ENCODE results near the gene FAM13C. TPM values are rescaled to one million over a fixed set of nuclear protein-coding genes. Genes with fewer than 3 reads are reported as not detected.

The FAM13C gene
- total and polyA plus RNA-seq, 9 of the 15 experiments (the other 6 are each of a cell fraction or from before 2014, with no cell fraction given), result not detected

- Histone ChIP-seq H3K27ac (ENCODE audit: extremely low read depth, low read depth, low read length) (no peak overlapping the region), H3K9me3 (replicated peaks; ENCODE audit: control insufficient read depth, insufficient read depth, low read depth, low read length) (no peaks in the 10 kb centered on the region), H3K79me2 (ENCODE audit: control insufficient read depth, insufficient read depth, low read length) (no peaks in the 10 kb centered on the region), H3K4me2 (ENCODE audit: insufficient read depth, low read length) (no peak overlapping the region), H3K4me3 (no peak overlapping the region), H3K9ac (ENCODE audit: insufficient read depth in 1 of 2, low read depth in 2 of 2, low read length in 2 of 2) (no peak overlapping the region), H4K20me1 (replicated peaks; ENCODE audit: control insufficient read depth, insufficient read depth, low read length) (no peaks in the 10 kb centered on the region), H3K36me3 (ENCODE audit: control insufficient read depth, insufficient read depth, low read length) (no peaks in the 10 kb centered on the region), H3K4me1 (replicated peaks in 1 of 2; ENCODE audit: control insufficient read depth in 2 of 2, insufficient read depth in 2 of 2, low read length in 2 of 2) (no peaks in the 10 kb centered on the region), H2AFZ (ENCODE audit: low read depth, low read length) (no peak overlapping the region), H3K27me3 (ENCODE audit: control insufficient read depth in 2 of 2, insufficient read depth in 2 of 2, low read length in 2 of 2) (no peaks in the 10 kb centered on the region), H3K9me1 (ENCODE audit: control insufficient read depth, insufficient read depth, low read length) (no peaks in the 10 kb centered on the region)
- no TSS peak for BruUV-seq (replicated peaks)
- ChIA-PET POLR2A (no interaction called here), CTCF (ENCODE audit: low intra/inter-chr PET ratio) (no interaction called here)
- in situ Hi-C loops (cut with MboI), result no loop called here
- FAIRE-seq (no peak), ATAC-seq (no peak), DNase-seq (ENCODE audit: extremely low read depth in 1 of 4, low spot score in 3 of 4) (no peak)
- WGBS (ENCODE audit: insufficient coverage, low coverage, missing lambda C conversion rate), result 0% methylated on average over 1 of the region's 1 CpG
- intact Hi-C loops (cut with micrococcal nuclease), result loop anchor here (10.0 kb wide), 1 partner anchor 779 kb away; no protein-coding TSS in a partner anchor
- no peak for TF ChIP-seq CEBPG (CRISPR knock-in tag; IDR thresholded peaks at IDR 0.05)
- no peak for TF ChIP-seq CEBPG (tag; conservative IDR thresholded peaks at IDR 0.05 in 1 of 2, IDR thresholded peaks at IDR 0.05 in 1 of 2)
- TF ChIP-seq ATF1 (CRISPR knock-in tag; IDR thresholded peaks at IDR 0.05), result no peak
- TF ChIP-seq ATF1 (tag; IDR thresholded peaks at IDR 0.05), result no peak
- TF ChIP-seq MAZ (CRISPR knock-in tag; conservative IDR thresholded peaks at IDR 0.05 in 1 of 2, IDR thresholded peaks at IDR 0.05 in 1 of 2), result no peak
- no peak for TF ChIP-seq ARID3B (CRISPR knock-in tag; IDR thresholded peaks at IDR 0.05; ENCODE audit: borderline replicate concordance)
- no peak for TF ChIP-seq TGIF2 (CRISPR knock-in tag; IDR thresholded peaks at IDR 0.05)
- no peak for TF ChIP-seq ZNF445 (CRISPR knock-in tag; IDR thresholded peaks at IDR 0.05; ENCODE audit: low read depth)
- TF ChIP-seq SOX6 (IDR thresholded peaks at IDR 0.05), result no peak
- TF ChIP-seq, protein P1, sequence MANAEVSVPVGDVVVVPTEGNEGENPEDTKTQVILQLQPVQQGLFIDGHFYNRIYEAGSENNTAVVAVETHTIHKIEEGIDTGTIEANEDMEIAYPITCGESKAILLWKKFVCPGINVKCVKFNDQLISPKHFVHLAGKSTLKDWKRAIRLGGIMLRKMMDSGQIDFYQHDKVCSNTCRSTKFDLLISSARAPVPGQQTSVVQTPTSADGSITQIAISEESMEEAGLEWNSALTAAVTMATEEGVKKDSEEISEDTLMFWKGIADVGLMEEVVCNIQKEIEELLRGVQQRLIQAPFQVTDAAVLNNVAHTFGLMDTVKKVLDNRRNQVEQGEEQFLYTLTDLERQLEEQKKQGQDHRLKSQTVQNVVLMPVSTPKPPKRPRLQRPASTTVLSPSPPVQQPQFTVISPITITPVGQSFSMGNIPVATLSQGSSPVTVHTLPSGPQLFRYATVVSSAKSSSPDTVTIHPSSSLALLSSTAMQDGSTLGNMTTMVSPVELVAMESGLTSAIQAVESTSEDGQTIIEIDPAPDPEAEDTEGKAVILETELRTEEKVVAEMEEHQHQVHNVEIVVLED (CRISPR knock-in tag; IDR thresholded peaks at IDR 0.05), result no peak
- TF ChIP-seq, protein P2, sequence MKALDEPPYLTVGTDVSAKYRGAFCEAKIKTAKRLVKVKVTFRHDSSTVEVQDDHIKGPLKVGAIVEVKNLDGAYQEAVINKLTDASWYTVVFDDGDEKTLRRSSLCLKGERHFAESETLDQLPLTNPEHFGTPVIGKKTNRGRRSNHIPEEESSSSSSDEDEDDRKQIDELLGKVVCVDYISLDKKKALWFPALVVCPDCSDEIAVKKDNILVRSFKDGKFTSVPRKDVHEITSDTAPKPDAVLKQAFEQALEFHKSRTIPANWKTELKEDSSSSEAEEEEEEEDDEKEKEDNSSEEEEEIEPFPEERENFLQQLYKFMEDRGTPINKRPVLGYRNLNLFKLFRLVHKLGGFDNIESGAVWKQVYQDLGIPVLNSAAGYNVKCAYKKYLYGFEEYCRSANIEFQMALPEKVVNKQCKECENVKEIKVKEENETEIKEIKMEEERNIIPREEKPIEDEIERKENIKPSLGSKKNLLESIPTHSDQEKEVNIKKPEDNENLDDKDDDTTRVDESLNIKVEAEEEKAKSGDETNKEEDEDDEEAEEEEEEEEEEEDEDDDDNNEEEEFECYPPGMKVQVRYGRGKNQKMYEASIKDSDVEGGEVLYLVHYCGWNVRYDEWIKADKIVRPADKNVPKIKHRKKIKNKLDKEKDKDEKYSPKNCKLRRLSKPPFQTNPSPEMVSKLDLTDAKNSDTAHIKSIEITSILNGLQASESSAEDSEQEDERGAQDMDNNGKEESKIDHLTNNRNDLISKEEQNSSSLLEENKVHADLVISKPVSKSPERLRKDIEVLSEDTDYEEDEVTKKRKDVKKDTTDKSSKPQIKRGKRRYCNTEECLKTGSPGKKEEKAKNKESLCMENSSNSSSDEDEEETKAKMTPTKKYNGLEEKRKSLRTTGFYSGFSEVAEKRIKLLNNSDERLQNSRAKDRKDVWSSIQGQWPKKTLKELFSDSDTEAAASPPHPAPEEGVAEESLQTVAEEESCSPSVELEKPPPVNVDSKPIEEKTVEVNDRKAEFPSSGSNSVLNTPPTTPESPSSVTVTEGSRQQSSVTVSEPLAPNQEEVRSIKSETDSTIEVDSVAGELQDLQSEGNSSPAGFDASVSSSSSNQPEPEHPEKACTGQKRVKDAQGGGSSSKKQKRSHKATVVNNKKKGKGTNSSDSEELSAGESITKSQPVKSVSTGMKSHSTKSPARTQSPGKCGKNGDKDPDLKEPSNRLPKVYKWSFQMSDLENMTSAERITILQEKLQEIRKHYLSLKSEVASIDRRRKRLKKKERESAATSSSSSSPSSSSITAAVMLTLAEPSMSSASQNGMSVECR (CRISPR knock-in tag; IDR thresholded peaks at IDR 0.05), result no peak
- no peak for TF ChIP-seq TAL1 (IDR thresholded peaks at IDR 0.05)
- no peak for TF ChIP-seq PML (IDR thresholded peaks at IDR 0.05; ENCODE audit: low read length)
- TF ChIP-seq HLTF (IDR thresholded peaks at IDR 0.05), result no peak
- TF ChIP-seq SIN3B (IDR thresholded peaks at IDR 0.05; ENCODE audit: low read depth), result no peak
- TF ChIP-seq RBM14 (IDR thresholded peaks at IDR 0.05; ENCODE audit: borderline replicate concordance, insufficient read depth, low read depth, low read length), result no peak
- no peak for TF ChIP-seq ZNF3 (CRISPR knock-in tag; IDR thresholded peaks at IDR 0.05)
- no peak for TF ChIP-seq DACH1 (IDR thresholded peaks at IDR 0.05; ENCODE audit: partially characterized antibody)
- no peak for TF ChIP-seq ZNF316 (IDR thresholded peaks at IDR 0.05)
These were observed 116.7 kb downstream of the FAM13C start for GRCh38 chr10:59245686-59246085.
